Muscle layer of colon (tissue), 2 donors: ENCODE measurements around the gene VWC2.

Experiments used
- H3K27ac ChIP-seq: one replicate; pipeline ENCODE4 v1.7.0; 2013; ENCODE audit warnings: low read depth, mild to moderate bottlenecking, low read length, moderate library complexity
- H3K27me3 ChIP-seq, 2 donors: one replicate each; pipeline ENCODE4 v1.7.0; 2013; ENCODE audit warnings: low read length in 2 of 2, mild to moderate bottlenecking in 2 of 2; ENCODE audit not compliant: insufficient read depth in 2 of 2, control insufficient read depth in 1 of 2
- H3K36me3 ChIP-seq: one replicate; pipeline ENCODE4 v1.7.0; 2013; ENCODE audit warnings: mild to moderate bottlenecking, low read length; ENCODE audit not compliant: insufficient read depth
- H3K4me1 ChIP-seq: one replicate; pipeline ENCODE4 v1.7.0; 2013; ENCODE audit warnings: mild to moderate bottlenecking, low read length; ENCODE audit not compliant: insufficient read depth
- H3K4me3 ChIP-seq, 2 donors: one replicate each; pipeline ENCODE4 v1.7.0; 2013; ENCODE audit warnings: low read length in 2 of 2, low read depth in 1 of 2, mild to moderate bottlenecking in 1 of 2, moderate library complexity in 1 of 2
- H3K9ac ChIP-seq: one replicate; pipeline ENCODE4 v1.7.0; 2013; ENCODE audit warnings: low read length
- H3K9me3 ChIP-seq: one replicate; pipeline ENCODE4 v1.7.0; 2013; ENCODE audit warnings: mild to moderate bottlenecking, low read length
- donor health status: abdominal sarcoma.
- donor health status: Adenocarcinoma of cecum.

Gene VWC2

DNA sequence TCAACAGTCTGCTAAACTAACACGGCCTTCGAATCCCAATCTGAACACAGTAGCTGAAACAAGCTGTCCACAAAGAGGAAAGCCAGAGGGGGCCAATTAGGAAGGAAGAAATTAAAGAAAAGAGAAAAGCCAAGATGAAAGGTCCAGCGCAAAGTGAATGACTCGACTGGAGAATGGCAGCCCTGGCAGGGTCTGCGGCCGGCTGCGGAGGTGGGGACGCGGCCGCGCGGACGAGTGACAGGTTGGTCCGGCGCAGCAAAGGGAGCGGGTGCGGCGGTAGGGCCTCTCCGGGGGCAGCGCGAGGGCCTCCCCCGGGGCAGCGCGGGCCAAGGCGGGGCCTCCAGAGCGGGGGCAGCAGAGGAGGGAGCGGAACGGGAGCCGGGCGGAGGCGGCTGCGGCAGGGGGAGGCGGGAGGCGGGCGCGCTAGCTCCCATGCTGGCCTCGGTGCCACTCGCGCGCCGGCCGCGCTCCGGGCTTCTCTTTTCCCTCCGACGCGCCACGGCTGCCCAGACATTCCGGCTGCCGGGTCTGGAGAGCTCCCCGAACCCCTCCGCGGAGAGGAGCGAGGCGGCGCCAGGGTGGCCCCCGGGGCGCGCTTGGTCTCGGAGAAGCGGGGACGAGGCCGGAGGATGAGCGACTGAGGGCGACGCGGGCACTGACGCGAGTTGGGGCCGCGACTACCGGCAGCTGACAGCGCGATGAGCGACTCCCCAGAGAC, at the start of gene VWC2:
VWC2 (plus strand) TSS at position 421 of the 718 bp plus-strand sequence. CDS start 1,798 bp downstream, outside the sequence.
- Histone ChIP-seq H3K9ac (no peak within 1 kb of the TSS), H3K27ac (no peak within 1 kb of the TSS), H3K4me3 (peak within 1 kb of the TSS; percentile 34 to 64), H3K9me3 (no peaks in the 10 kb centered on the region), H3K36me3 (no peaks in the 10 kb centered on the region), H3K27me3 (peaks cover 3 to 33% of the 10 kb centered on the region in 2 donors), H3K4me1 (peaks cover 6% of the 10 kb centered on the region)

DNA sequence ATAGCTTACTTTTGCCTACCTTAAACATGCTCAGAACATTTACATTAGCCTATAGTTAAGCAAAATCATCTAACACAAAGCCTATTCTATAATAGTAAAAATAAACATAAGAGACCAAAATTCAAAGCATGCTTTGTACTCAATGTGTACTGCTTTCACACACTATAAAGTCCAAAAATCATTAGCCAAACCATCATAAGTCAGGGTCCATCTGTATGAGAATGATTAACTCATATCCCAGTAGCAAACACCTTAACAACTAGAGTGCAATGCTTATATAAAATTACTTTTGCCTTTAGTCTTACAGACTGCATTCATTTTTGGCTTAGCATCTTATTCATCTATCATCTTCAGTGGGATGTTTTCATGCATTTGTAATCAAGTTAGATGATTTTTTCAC, 49.4 kb upstream of the VWC2 start:
- H3K9ac ChIP-seq, result no peak overlapping the region
- no peaks in the 10 kb centered on the region for H3K9me3 ChIP-seq
- no peaks in the 10 kb centered on the region for H3K4me1 ChIP-seq
- H3K27ac ChIP-seq, result no peak overlapping the region
- no peak overlapping the region for H3K4me3 ChIP-seq
- H3K36me3 ChIP-seq, result no peaks in the 10 kb centered on the region
- H3K27me3 ChIP-seq, result no peaks in the 10 kb centered on the region

DNA sequence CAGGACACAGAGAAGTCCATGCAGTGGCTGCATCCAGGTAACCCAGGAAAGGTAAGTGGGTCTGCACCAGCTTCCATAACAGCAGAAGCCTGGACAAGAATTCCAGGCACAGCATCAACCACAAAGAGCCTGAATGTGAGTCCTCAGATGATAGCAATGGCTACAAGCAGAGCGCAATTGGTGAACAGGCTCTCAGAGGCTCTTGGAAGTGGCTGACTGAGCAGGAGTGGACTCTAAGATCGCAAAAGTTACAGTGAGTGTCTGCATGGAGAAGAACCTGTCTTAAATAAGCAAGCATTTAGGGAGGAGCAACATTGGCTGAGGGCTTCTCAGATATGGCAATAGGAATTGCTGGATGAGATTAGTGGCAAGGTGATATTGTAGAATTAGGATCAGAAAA, 41.6 kb upstream of the VWC2 start:
- Histone ChIP-seq H3K27ac (no peak overlapping the region), H3K4me3 (no peak overlapping the region), H3K36me3 (no peaks in the 10 kb centered on the region), H3K27me3 (no peaks in the 10 kb centered on the region), H3K9me3 (no peaks in the 10 kb centered on the region), H3K4me1 (no peaks in the 10 kb centered on the region), H3K9ac (no peak overlapping the region)

DNA sequence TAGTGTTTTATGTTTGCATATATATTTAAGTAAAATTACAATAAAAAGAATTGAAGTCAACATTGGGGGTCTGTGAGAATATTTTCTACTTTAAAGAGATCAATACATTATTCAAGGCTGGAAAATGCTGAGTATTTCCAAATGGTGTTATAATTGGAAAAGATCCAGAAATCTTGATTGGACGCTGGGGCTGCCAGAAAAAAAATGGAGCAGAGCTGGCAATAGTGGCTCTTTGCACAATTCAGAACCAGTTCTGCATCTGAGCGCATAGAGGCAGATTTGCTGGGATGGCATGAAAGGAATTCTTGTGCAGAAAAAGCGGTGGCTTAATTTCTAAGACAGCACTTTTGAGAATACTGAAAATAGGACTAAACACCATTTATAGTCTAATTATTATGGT, 10.8 kb upstream of the VWC2 start:
- H3K27me3 ChIP-seq, result no peaks in the 10 kb centered on the region
- H3K4me3 ChIP-seq, result no peak overlapping the region
- no peaks in the 10 kb centered on the region for H3K9me3 ChIP-seq
- H3K9ac ChIP-seq, result no peak overlapping the region
- H3K27ac ChIP-seq, result no peak overlapping the region
- no peaks in the 10 kb centered on the region for H3K36me3 ChIP-seq
- no peaks in the 10 kb centered on the region for H3K4me1 ChIP-seq

DNA sequence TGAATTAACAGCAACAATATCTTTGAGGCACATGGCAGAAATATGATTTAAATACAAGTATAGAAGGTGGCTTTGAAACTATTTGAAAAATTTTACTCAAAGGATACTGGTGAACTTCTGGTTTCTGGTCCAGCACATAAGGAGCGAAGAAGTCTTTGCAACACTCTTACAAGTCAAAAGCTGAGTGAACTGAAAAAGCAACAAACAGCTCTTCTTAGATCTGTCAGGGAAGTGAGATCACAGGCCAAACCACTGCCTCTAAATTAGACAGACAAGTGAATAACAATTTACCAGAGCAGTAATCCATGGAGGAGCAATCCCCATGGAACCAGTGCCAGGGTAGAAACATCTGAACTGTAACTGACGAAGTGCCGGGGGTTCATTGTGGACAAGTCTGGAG, 9.6 kb upstream of the VWC2 start:
- Histone ChIP-seq H3K4me1 (no peaks in the 10 kb centered on the region), H3K9ac (no peak overlapping the region), H3K27me3 (no peaks in the 10 kb centered on the region), H3K27ac (no peak overlapping the region), H3K4me3 (no peak overlapping the region), H3K9me3 (no peaks in the 10 kb centered on the region), H3K36me3 (no peaks in the 10 kb centered on the region)

DNA sequence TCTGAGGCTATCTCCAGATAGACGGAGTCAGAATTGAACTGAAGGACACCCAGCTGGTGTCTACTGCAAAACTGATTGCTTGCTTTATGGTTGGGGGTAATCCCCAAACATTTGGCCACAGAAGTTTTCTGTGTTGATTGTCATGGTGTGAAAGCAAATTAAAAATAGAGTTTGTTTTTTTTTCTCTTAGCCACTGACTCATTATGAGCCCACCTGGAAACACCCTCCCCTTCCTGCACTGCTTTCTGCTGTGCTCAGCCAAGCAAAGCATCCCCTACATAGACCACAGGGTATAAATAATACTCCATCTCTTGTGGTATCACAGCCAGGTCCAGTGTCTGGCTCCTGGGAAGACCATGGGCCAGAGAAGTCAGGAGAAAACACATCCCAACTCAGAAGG, 6.5 kb upstream of the VWC2 start:
- no peaks in the 10 kb centered on the region for H3K4me1 ChIP-seq
- H3K4me3 ChIP-seq, result no peak overlapping the region
- no peaks in the 10 kb centered on the region for H3K36me3 ChIP-seq

DNA sequence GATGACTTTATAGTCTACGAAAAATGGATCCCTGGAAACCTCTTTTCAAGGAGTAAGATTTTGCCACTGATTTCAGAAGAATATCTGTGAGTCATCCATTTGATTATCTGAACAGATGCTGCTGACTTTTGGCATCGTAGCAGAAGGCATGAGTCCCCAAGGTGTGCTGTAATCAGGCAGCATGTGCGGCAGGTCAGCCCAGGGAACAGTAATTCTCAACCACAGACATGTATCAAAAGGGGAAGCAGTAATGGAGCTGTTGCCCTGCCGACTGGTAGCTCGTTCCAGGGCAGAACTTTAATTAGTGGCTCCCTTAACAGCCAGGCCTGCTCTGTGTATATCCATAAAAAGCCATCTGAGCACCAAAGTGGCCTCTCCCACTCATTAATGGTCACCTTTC, 5.7 kb upstream of the VWC2 start:
- Histone ChIP-seq H3K27me3 (peaks cover 0 to 2% of the 10 kb centered on the region in 2 donors), H3K4me3 (no peak overlapping the region), H3K9ac (no peak overlapping the region), H3K9me3 (no peaks in the 10 kb centered on the region), H3K27ac (no peak overlapping the region), H3K4me1 (no peaks in the 10 kb centered on the region), H3K36me3 (no peaks in the 10 kb centered on the region)

More for the DNA sequence above, 6.5 kb upstream of the VWC2 start:
- Histone ChIP-seq H3K9me3 (no peaks in the 10 kb centered on the region), H3K9ac (no peak overlapping the region), H3K27me3 (no peaks in the 10 kb centered on the region), H3K27ac (no peak overlapping the region)

DNA sequence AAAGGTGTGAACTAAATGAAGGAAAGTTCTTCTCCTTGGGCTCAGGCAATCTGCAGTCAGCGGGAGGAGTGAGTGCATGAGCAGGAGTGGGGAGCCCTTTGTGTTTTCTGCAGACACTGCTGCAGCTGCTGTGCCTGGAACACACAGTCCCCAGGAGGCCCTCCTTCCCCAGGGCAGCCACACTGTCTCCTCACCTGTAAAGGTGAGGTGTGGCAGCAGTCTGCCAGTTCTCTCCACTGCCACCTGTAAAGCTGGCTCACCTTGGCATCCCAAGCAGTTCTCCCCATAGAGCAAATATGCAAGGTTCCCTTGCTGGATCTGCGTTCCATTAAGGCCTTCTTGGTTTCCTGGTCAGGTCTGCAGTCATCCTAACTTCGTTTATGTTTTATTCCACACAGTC, 5.2 kb upstream of the VWC2 start:
- no peak overlapping the region for H3K4me3 ChIP-seq
- no peak overlapping the region for H3K27ac ChIP-seq
- H3K9me3 ChIP-seq, result no peaks in the 10 kb centered on the region
- H3K4me1 ChIP-seq, result no peaks in the 10 kb centered on the region
- no peak overlapping the region for H3K9ac ChIP-seq
- peaks cover 0 to 7% of the 10 kb centered on the region in 2 donors for H3K27me3 ChIP-seq
- no peaks in the 10 kb centered on the region for H3K36me3 ChIP-seq

DNA sequence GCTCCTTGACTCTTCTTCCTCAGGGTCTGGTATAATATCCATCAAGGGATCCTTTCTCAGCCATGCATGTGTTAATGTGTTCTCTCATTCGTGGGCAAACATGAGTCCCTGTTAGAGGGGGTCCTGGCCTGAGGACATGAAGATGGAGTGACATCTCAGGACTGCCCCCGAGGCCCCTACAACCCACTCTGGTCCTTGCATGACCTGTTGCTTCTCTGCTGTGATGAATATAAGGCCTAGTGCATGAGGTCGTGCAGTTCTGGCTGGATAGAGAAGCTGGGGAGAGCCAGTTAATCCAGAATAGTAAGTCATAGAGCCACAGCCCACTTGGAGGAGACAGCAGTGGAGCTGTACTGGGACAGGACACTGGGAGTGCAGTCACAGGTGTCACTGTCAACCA, 4.6 kb upstream of the VWC2 start:
- H3K4me1 ChIP-seq, result no peaks in the 10 kb centered on the region
- H3K27me3 ChIP-seq, result peaks cover 0 to 13% of the 10 kb centered on the region in 2 donors
- H3K36me3 ChIP-seq, result no peaks in the 10 kb centered on the region
- H3K9ac ChIP-seq, result no peak overlapping the region
- no peaks in the 10 kb centered on the region for H3K9me3 ChIP-seq
- no peak overlapping the region for H3K4me3 ChIP-seq
- H3K27ac ChIP-seq, result no peak overlapping the region

DNA sequence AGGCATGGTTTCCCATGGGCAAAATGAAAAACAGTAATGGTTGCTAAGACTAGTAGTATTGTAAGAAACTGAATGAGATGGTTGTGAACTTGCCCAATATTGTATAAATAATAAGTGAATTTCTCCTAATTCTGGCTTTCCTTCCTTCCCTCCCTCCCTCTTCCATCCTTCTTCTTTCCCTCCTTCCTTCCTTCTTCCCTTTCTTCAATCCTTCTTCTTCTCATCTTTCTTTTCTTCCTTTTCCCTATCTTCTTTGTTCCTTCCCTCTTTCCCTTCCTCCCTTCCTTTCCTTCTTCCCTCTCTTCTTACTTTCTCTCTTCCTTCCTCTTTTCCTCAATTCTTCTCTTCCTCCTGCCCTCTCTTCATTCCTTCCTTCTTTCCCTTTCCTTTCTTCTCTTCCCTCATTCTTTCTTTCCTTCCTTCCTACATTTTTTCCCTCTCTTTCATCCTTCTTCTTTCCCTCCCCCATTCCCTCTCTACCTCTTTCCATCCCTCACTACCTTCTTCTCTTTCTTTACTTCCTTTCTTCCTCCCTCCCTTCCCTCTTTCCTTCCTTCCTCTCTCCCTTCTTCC, 4.1 kb upstream of the VWC2 start:
- Histone ChIP-seq H3K9ac (no peak overlapping the region), H3K27ac (no peak overlapping the region), H3K4me1 (peaks cover 3% of the 10 kb centered on the region), H3K4me3 (no peak overlapping the region), H3K27me3 (peaks cover 0 to 17% of the 10 kb centered on the region in 2 donors), H3K36me3 (no peaks in the 10 kb centered on the region), H3K9me3 (no peaks in the 10 kb centered on the region)

DNA sequence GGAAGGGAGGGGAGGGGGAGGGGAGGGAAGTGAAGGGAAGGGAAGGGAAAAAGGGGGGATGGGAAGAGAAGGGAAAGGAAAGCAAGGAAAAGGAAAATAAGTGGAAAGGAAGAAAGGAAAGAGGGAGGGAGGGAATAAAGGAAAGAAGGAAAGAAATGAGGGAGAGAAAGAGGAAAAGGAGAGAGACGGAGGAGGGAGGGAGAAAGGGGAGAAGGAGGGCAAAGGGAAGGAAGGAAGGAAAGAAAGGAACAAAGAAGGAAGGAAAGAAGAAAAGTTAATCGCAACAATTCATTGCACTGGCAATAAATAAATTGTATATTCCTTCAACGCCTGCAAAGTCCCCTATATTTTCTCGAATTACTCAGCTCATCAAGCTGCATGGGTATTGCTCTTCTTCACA, 2.6 kb upstream of the VWC2 start:
- Histone ChIP-seq H3K27me3 (peaks cover 0 to 29% of the 10 kb centered on the region in 2 donors), H3K4me1 (peaks cover 6% of the 10 kb centered on the region), H3K9ac (no peak overlapping the region), H3K27ac (no peak overlapping the region), H3K4me3 (no peak overlapping the region), H3K9me3 (no peaks in the 10 kb centered on the region), H3K36me3 (no peaks in the 10 kb centered on the region)
